ENCODE data around the gene CHMP4B.

CHMP4B gene

DNA sequence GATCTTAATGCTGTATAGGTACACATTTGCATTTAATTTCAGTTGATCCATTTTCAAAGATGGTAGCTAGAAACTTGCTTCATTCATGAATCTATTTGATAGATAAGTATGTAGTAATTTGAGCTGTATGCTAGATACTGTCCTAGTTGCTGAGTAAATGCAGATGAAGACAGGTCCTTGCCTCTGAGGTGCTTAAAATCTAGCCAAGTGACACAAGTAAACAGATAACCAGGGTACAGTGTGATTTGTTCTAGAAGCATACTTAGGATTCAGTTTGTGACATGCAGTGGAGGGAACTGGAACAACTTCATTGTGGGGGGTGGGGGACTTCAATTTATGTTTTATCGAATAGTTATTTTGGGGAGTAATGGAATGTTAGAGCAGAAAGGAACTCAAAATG, 9.2 kb downstream of the CHMP4B start:
- in situ Hi-C loops (cut with MboI; ENCODE audit: low sequenced_read_pairs, unreplicated experiment), result no loop called here
- DNase-seq (ENCODE audit: low spot score), result no peak
- TF ChIP-seq, protein P1, sequence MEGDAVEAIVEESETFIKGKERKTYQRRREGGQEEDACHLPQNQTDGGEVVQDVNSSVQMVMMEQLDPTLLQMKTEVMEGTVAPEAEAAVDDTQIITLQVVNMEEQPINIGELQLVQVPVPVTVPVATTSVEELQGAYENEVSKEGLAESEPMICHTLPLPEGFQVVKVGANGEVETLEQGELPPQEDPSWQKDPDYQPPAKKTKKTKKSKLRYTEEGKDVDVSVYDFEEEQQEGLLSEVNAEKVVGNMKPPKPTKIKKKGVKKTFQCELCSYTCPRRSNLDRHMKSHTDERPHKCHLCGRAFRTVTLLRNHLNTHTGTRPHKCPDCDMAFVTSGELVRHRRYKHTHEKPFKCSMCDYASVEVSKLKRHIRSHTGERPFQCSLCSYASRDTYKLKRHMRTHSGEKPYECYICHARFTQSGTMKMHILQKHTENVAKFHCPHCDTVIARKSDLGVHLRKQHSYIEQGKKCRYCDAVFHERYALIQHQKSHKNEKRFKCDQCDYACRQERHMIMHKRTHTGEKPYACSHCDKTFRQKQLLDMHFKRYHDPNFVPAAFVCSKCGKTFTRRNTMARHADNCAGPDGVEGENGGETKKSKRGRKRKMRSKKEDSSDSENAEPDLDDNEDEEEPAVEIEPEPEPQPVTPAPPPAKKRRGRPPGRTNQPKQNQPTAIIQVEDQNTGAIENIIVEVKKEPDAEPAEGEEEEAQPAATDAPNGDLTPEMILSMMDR (IDR thresholded peaks at IDR 0.05; ENCODE audit: borderline replicate concordance, control extremely low read depth, extremely low read depth, insufficient read depth, missing control alignments), result no peak

GRCh38 chr20:33821270-33821836, 10.2 kb downstream of the CHMP4B start:
- TF ChIP-seq, protein P1 (IDR thresholded peaks at IDR 0.05; ENCODE audit: borderline replicate concordance, control extremely low read depth, extremely low read depth, insufficient read depth, missing control alignments), result no peak
- no peak for DNase-seq (ENCODE audit: low spot score)
- in situ Hi-C loops (cut with MboI; ENCODE audit: low sequenced_read_pairs, unreplicated experiment), result no loop called here

DNA sequence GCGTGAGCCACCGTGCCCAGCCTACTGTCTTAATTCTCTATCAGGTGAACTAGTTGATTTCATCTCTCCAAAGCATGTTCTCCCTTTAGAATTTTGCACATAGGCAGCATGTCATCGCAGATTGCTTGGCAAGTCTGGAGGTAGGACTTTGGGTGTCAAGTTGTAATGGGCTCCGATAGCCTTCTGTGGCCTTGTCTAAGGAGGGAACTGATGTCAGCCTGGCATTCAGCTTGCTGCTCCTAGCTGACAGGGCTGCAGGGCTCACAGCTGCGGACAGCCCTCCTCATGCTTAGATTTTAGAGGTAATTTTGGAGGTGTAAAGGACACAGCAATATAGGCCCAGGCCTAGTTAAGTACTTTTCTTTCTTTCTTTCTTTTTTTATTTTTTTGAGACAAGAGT, 11.3 kb downstream of the CHMP4B start:
- TF ChIP-seq, protein P1 (IDR thresholded peaks at IDR 0.05; ENCODE audit: borderline replicate concordance, control extremely low read depth, extremely low read depth, insufficient read depth, missing control alignments), result no peak
- in situ Hi-C loops (cut with MboI; ENCODE audit: low sequenced_read_pairs, unreplicated experiment), result no loop called here
- DNase-seq (ENCODE audit: low spot score), result no peak

DNA sequence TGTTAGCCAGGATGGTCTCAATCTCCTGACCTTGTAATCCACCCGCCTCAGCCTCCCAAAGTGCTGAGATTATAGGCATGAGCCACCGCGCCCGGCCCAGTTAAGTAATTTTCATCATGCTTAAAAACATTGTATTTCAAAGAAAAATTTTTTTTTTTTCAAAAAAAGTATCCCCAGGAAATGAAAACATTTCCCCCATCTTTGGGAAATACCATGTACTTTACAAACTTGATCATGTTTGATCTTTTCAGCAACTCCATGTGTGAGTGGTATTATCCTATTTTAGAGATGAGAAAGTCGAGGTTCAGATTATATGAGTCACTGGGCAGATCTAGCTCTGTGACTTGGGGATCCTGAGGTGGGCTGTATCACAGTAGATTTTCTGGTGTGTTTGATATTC, 11.8 kb downstream of the CHMP4B start:
- in situ Hi-C loops (cut with MboI; ENCODE audit: low sequenced_read_pairs, unreplicated experiment), result no loop called here
- no peak for DNase-seq (ENCODE audit: low spot score)
- TF ChIP-seq, protein P1 (IDR thresholded peaks at IDR 0.05; ENCODE audit: borderline replicate concordance, control extremely low read depth, extremely low read depth, insufficient read depth, missing control alignments), result no peak

DNA sequence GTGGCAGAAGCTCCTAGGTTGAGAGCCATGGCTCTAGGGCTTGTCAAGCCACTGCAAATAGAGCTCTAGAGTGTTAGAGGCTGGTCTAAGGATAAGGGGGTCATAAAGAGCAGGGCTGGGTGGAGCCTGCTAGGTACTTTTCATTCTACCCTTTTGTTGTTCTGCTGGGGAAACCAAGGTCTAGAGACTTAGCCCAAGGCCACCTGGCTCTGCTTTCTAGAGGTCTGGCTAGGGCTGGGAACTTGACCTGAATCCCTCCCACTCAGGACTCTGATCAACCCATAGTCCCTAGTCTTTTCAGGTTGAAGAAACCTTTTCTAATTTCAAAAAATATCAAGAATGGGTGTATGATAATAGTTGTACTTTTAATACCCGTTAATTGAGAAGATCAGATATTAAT, 13.7 kb downstream of the CHMP4B start:
- TF ChIP-seq, protein P1 (IDR thresholded peaks at IDR 0.05; ENCODE audit: borderline replicate concordance, control extremely low read depth, extremely low read depth, insufficient read depth, missing control alignments), result no peak
- in situ Hi-C loops (cut with MboI; ENCODE audit: low sequenced_read_pairs, unreplicated experiment), result no loop called here
- no peak for DNase-seq (ENCODE audit: low spot score)

GRCh38 chr20:33825340-33826269, 14.5 kb downstream of the CHMP4B start:
- TF ChIP-seq, protein P1 (IDR thresholded peaks at IDR 0.05; ENCODE audit: borderline replicate concordance, control extremely low read depth, extremely low read depth, insufficient read depth, missing control alignments), result no peak
- DNase-seq (ENCODE audit: low spot score), result no peak
- in situ Hi-C loops (cut with MboI; ENCODE audit: low sequenced_read_pairs, unreplicated experiment), result no loop called here
